Glomerular visceral epithelial cell (primary cell): ENCODE data around the gene AKAP5.

Source experiments
- DNase-seq: peaks from one replicate; pipeline ENCODE4 v3.0.0-alpha.2; 2016; ENCODE audit errors: extremely low spot score

AKAP5 gene

DNA sequence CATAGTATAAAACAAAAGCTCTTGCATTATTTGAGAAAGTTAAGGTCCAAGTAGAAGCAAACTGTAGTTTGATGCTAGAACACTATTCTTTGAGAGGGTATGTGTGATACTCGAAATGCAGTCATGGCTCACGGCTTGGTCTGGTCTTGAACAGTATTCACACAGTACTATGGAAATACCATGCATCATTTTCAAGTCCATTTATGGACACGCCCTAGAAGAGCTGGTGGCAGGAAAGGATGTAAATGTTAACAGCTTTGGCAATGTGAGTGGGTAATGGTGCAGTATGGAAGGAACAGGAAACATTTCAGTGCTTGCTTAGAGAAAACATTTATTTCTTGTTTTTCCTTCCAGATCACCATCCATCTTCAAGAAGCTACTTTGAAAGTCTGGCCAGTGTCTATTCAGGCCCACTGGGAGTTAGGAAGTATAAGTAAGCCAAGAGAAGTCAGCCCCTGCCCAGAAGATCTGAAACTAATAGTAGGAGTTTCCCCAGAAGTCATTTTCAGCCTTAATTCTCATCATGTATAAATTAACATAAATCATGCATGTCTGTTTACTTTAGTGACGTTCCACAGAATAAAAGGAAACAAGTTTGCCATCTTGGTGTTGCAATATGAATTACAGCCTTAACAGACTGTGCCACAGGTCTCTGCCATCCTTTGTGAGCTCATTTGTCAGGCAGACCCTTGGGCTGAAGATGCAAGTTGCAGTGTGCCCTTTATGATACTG, 5.7 kb upstream of the AKAP5 start:
- DNase-seq = no peak

DNA sequence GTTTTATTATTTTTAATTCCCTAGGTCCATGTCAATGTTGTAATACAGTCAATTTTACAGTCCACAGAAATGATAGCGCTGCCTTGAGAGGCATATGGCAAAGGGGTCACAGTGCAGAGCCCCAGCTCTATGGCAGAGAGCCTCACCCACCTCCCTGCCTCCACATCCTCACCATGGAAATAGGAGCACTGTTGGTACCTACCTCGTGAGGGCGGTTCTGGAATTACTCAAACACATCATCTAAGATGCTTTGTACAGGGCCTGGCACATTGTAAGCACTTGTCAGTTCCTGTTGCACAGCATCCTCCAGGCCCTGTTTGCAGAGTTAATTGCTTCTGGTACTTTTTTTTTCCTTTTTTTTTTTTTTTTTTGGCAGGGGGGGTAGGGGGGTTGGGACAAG, 4.1 kb upstream of the AKAP5 start:
- no peak for DNase-seq

DNA sequence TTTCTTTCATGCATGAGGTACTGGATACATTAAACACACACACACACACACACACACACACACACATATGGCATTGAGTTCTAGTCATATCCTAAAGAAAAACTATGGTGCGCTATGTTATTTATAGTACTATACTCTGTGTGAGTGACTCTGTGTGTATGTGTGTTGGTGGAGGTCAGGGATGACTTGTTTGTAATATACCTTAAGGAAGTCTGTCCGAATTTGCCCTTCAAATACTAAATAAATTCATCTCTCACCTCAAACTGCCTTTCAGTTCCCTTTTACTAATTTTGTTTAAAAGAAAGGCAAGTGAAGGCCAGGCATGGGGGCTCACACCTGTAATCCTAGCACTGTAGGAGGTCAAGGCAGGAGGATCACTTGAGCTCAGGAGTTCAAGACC, 2.1 kb upstream of the AKAP5 start:
- DNase-seq = no peak

DNA sequence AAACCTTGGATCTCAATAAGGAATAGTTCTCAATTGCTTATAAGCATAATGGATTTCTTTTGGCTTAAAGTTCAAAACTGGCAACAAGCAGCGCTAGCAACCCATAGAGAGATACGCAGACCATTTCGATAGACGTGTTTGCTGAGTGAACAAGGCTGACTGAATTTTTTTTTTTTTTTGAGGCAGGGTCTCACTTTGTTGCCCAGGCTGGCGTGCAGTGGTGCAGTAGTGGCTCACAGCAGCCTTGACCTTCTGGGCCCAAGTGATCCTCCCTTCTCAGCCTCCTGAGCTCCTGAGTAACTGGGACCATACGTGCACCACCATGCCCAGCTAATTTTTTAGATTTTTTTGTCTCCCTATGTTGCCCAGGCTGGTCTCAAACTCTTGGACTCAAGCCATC, 1.4 kb upstream of the AKAP5 start:
- no peak for DNase-seq

DNA sequence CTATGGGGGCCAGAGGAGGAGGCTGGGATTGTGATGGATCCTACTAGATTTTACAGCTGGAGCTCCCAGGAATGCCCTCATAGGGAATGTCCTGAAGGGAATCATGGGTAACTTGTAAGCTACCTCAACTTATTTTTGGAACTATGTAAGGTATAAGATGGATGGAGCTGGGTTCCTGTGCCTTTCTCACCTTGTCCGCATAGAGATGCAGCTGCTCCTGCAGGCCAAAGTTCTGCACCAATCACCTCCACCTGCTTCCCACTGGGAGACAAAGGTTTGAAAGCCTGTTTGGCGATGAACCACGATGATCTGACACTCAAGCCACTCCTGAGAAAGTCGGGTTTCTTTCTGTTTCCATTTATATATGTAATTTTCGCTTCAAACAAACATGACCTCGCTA, 648 bp upstream of the AKAP5 start:
- no peak for DNase-seq

GRCh38 chr14:64465831-64466554, 694 bp downstream of the AKAP5 start:
- peak; percentile 57 for DNase-seq

DNA sequence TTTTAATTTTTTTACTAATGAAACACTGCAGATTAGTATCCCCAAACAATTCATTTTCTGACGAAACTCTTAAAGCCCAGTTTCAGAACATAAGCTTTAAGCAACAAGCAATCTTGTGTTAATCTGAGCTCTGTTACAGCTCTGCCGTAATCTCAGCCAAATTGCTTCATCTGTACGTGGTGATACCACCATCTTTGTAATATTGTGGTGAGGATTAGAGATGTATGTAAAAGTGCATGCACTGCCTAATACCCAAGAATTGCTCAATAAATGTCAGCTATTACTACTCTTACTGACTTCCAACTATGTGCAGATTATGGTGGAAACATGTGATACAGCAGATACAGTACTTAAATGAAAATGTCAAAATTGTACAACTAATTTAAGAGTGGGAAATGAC, 1.8 kb downstream of the AKAP5 start:
- no peak for DNase-seq

- DNase-seq = no peak
These were observed 2.3 kb downstream of the AKAP5 start for GRCh38 chr14:64467566-64467965.

- DNase-seq = no peak
These were observed 3.2 kb downstream of the AKAP5 start for GRCh38 chr14:64468451-64468850.

DNA sequence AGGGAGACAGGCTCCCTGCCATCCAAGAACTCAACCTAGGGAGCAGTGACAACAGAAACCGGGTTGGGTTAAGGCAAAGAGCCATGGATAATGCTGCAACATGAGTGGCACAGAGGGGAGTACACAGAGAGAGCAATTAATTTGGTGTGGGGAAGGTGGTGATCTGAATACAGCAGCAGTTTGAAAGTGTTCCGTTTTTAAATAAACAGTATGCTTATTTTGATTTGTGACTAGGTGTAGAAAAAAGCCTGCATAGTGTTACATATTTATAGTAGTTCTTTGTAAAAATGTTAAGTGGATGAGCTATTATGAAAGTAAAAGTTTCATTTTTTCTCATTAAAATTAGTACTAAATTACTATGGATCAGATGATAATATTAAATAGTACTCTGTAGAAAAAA, 8.7 kb downstream of the AKAP5 start:
- no peak for DNase-seq

DNA sequence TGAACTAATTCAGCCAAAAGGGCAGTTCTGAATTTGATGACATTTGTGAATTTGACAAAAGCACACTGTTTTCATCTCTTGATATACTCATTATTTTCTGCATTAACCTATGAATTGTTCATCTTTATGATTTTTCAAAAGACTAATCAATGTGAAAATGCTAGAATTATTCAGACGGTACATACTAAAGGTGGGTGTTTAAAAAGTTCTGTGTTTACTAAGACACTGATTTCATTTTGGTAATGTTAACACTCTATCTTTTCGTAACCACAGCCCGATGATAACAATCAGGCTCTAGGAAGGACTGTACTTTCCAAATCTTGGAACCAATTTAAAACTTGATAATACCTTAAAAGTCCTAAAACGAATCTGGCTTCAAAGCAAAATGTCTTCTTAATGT, 9.4 kb downstream of the AKAP5 start:
- DNase-seq = no peak

- DNase-seq = no peak
These were observed 10.4 kb downstream of the AKAP5 start for GRCh38 chr14:64475585-64476273.

DNA sequence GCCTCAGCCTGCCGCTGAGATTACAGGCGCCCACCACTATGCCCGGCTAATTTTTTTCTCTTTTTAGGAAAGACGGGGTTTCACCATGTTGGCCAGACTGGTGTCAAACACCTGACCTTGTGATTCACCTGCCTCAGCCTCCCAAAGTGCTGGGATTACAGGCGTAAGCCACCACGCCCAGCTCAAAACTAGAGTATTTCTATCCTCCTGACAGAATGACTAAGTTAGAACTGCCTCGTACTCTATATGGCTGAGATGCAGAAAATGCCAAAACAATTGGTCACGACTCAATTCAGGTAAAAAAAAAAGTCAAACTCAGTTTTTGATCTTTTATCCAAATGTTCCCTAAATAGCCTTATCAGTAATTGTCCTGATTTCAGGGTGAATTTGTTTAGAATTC, 11.1 kb downstream of the AKAP5 start:
- no peak for DNase-seq

DNA sequence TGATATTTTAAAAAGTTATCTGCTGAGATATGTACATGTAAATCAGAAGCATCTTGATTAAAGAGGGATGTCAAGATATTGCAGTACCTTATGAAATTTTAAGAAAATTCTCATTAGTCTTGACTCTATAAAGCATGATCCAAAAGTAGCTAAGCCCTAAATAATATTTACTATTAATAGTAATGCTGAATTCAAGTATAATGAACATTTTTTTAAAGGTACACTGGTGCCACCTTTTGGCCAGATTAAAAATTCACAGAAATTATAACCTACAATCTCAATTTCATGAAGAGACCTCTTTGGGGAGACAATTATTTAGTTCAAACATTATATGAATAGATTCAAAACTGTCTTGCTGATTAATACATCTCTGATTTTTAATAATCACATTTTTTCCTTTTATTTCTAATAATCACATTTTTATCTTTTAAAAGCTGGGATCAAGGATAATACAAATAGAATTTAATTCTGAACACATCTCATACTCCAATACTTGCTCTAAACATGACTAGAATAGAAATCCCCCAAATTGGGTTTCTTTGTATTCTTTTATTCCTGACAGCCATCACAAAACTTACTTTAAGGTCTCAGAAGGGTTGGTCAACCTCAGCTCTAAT, 13.4 kb downstream of the AKAP5 start:
- peak; percentile 33 for DNase-seq

GRCh38 chr14:64488590-64489099, 23.3 kb downstream of the AKAP5 start:
- DNase-seq = no peak

DNA sequence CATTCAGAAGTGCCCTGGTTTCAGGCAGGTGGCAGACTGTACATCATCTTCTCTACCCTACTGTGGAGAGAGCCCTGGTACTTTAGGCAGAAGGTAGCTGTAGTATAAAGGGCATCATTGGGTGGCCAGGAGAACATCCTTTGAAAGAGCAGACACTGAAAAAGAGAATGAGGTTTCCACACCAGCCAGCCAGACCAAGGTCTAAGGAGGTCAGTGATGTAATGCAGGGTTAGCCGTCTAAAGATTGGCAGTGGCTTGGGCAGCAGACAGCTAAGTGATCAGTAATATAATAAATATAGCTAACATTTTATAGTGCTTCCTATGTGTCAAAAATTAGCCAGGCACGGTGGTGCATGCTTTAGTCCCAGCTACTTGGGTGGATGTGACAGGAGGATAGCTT, 26.3 kb downstream of the AKAP5 start:
- DNase-seq = no peak

- no peak for DNase-seq
These were observed 28.2 kb downstream of the AKAP5 start for GRCh38 chr14:64493455-64493854.

DNA sequence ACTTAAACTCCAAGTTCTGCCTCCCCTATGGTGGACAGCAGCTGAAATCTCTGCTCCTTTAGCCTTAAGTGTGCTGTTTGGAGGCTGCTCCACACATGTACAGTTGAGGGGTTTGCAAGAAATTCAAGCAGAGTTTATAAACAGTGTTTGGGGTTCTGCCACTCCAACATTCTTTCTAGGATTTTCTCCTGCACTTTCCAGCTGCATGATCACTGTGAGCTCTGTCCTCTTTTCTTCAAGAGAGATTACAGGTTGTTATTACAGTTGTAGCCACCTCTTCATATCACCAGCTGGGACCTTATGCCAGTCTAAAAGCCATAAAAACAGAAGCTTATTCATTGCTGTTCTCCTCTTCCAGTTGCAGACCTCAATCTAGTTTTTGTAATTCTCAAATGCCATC, 30.0 kb downstream of the AKAP5 start:
- no peak for DNase-seq

DNA sequence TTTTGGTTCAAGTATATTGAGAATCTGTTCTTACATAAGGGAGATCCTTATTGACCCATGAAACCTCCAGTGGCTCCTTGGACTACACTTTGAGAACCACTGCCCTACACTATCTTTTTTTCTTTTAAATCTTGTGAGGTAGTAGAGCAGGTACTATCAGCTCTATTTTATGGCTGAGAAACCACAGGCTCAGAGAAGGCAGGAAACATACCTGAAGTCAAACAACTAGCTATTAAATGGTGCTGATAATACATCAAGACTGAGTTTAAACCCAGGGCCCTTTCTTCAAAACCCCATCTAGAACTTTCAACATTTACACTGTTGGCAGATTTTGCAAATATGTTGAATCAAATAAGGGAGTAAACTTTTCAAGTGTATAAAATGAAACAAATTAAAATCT, 31.5 kb downstream of the AKAP5 start:
- DNase-seq = no peak

GRCh38 chr14:64500088-64500487, 34.8 kb downstream of the AKAP5 start:
- no peak for DNase-seq

DNA sequence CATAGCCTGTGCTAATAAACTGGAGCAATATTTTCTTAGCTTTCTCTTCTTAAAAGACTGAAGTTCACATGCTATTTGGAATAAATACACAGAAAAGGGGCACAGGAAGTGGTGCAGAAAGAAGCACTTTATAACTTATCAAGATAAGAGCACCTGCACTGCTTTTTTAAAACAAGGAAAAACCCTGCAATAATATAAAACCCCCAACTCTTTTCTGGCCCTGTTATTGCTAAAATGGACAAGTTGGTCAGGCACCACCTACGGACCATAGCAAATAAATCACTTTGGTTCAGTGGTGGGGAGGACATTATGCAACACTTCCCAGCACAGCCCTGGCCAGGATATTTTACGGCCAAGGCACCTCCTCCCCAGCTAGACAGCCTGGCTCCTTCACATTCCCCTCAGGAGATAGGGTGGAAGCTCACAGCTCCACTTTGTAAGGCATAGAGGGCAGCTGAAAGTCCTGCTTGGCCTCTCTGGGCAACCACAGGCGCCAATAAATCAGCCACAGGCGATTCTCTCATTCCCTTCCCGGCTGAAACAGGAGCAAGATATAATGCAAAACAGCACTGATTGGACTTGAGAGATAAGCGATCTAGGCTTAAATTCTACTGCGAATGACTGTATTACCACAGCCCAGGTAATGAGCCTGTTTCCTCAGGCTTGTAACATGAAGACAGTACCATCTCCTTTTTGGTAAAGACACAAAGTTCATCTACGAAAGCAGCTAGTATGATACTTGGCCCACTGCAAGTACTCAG, 36.3 kb downstream of the AKAP5 start:
- peak; percentile 71 for DNase-seq

DNA sequence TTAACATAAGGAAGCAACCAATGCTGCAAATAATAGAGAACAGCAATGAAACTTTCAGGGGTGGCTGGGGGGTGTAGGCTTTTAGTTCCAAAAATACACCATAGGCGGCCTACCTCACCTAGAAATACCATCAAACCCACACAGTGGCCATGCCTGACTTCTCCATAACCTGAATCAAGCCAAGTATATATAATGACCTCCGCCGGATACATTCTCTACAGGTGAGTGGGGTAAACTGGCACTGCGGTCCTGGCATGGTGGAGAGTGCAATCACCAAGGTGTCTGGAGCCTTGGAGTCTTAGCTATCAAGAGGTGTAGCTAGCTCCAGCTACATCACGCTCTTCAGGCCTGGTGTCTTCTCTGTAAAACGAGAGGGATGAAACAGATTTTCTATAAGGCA, 37.2 kb downstream of the AKAP5 start:
- DNase-seq = peak; percentile 11
